Prostate gland (tissue), 2 donors: Measurements from ENCODE around the gene GRK4.

ENCODE experiments used
- POLR2A ChIP-seq: fragments of 450-650 bp; IDR thresholded peaks from one replicate; pipeline ENCODE4 v1.6.1; 2016; ENCODE audit warnings: antibody characterized with exemption, mild to moderate bottlenecking
- POLR2AphosphoS5 ChIP-seq: sonication (generic); formaldehyde crosslinking; IDR thresholded peaks from one replicate; pipeline ENCODE4 v1.6.1; 2017; ENCODE audit warnings: antibody characterized with exemption
- TF ChIP-seq, protein P1 (sequence below), 4 experiments: fragments of 200-600 bp in 2 of 4; fragments of 450-650 bp in 2 of 4; sonication (generic) in 2 of 4; IDR thresholded peaks; 1 replicate in 3 of 4; 2 replicates in 1 of 4; pipeline ENCODE4 v1.5.1; 2016 to 2019; ENCODE audit warnings: antibody characterized with exemption in 4 of 4, mild to moderate bottlenecking in 2 of 4, moderate library complexity in 2 of 4

DNA sequence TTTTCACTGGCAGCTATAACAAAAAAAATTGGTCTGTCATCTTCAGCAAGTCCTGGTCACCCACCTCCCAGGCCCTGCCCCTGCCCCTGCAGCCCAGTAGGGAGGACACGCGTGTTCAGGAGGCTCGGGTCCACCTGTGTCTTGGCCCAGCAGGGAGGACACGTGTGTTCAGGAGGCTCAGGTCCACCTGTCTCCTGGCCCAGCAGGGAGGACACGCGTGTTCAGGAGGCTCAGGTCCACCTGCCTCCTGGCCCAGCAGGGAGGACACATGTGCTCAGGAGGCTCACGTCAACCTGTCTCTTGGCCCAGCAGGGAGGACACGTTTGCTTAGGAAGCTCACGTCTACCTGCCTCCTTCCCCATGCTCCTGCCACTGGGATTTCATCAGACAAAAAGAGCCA, 66.1 kb downstream of the GRK4 start:
- TF ChIP-seq POLR2A (no peak), POLR2AphosphoS5 (no peak)
- TF ChIP-seq, protein P1, sequence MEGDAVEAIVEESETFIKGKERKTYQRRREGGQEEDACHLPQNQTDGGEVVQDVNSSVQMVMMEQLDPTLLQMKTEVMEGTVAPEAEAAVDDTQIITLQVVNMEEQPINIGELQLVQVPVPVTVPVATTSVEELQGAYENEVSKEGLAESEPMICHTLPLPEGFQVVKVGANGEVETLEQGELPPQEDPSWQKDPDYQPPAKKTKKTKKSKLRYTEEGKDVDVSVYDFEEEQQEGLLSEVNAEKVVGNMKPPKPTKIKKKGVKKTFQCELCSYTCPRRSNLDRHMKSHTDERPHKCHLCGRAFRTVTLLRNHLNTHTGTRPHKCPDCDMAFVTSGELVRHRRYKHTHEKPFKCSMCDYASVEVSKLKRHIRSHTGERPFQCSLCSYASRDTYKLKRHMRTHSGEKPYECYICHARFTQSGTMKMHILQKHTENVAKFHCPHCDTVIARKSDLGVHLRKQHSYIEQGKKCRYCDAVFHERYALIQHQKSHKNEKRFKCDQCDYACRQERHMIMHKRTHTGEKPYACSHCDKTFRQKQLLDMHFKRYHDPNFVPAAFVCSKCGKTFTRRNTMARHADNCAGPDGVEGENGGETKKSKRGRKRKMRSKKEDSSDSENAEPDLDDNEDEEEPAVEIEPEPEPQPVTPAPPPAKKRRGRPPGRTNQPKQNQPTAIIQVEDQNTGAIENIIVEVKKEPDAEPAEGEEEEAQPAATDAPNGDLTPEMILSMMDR (IDR thresholded peaks at IDR 0.05): no peak
